Epithelial cell of proximal tubule (primary cell): ENCODE results near the gene CNOT1. TPM values are rescaled to one million over a fixed set of nuclear protein-coding genes. Genes with fewer than 3 reads are reported as not detected.

Experiments used
- DNase-seq: peaks from one replicate; pipeline ENCODE4 v3.0.0-alpha.2; 2011; ENCODE audit warnings: low read depth
- H3K4me3 ChIP-seq: 2 replicates; pipeline ENCODE4 v1.5.1; 2011; ENCODE audit warnings: low read depth, mild to moderate bottlenecking, low read length
- total RNA-seq: library from RNA; depleted of rRNA; stranded (reverse); fragments of >200 nt; gene quantifications from 2 replicates; pipeline ENCODE4 v1.2.3, GENCODE V29; 2015
- TF ChIP-seq, protein P1 (sequence below): conservative IDR thresholded peaks from 2 replicates; pipeline ENCODE4 v1.5.1; 2012; ENCODE audit warnings: low read depth, mild to moderate bottlenecking, low read length

The CNOT1 gene
- total RNA-seq, 1 donor from 2014 or later: 70.6 TPM

DNA sequence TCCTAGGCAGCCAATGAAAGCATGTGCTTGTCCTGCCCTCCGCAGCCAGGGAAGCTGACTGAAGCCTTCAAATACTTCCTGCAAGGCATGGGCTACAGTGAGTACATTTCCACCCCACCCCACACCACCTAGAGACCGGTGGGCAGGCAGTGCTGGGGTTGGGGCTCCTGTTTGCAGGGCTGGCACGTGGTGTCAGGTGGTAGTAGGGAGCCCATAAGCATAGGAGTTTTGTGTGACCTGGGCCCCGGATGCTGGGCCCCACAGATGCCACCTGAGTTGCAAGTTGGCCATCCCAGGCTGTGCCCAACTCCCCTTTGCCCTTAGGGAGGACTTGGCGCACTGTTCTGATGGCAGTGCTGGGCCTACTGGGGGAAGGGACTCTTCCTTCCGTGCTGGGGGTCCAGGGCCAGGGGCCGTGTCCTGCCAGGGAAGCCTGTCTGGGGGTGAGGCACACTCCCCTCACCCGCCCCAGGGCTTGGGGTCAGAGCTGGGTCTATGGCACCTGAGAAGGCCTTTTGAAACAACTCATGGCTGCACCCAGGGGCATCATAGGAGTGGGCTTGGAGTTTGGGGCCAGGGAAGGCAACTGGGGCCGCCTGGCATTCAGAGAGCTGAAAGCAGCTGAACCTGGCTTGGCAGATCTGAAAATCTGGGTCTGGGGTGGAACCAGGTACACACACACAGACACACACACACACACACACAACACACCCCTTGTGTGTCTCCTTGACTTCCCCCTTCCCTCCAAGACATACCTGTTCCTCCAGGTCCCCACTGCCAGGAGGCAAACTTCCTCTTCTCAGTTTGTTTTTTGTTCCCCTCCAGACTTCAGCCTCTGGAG lies 120.2 kb downstream of the CNOT1 start:
- TF ChIP-seq, protein P1, sequence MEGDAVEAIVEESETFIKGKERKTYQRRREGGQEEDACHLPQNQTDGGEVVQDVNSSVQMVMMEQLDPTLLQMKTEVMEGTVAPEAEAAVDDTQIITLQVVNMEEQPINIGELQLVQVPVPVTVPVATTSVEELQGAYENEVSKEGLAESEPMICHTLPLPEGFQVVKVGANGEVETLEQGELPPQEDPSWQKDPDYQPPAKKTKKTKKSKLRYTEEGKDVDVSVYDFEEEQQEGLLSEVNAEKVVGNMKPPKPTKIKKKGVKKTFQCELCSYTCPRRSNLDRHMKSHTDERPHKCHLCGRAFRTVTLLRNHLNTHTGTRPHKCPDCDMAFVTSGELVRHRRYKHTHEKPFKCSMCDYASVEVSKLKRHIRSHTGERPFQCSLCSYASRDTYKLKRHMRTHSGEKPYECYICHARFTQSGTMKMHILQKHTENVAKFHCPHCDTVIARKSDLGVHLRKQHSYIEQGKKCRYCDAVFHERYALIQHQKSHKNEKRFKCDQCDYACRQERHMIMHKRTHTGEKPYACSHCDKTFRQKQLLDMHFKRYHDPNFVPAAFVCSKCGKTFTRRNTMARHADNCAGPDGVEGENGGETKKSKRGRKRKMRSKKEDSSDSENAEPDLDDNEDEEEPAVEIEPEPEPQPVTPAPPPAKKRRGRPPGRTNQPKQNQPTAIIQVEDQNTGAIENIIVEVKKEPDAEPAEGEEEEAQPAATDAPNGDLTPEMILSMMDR: no peak
- H3K4me3 ChIP-seq: no peak overlapping the region
- no peak for DNase-seq

DNA sequence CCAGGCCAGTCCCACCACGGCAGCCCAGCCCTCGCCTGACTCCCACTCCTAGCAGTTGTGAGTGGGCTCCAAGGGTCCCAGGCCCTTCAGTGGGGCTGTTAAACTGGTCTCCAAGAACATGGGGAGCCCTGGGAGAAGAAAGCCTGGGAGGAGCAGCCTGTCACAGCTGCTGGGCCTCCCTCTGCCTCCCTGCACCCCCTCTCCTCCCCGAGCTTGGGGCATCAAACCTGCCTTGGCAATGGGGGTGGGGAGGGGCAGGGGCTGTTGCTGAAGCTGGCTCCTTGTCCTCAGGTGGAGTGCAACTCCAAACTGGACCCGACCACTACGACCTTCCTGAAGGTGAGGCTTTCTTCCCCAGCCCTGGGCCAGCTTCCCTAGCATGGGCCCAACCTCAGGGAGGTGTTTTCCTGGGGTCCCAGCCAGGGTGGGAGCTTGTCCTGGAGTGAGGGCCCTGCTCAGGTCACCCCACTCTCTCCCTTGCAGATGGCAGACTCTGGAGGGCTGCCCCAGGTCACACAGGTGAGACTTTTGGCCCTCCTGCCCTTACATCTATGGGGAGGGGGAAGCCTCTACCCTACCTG lies 120.9 kb downstream of the CNOT1 start:
- TF ChIP-seq, protein P1: no peak

DNA sequence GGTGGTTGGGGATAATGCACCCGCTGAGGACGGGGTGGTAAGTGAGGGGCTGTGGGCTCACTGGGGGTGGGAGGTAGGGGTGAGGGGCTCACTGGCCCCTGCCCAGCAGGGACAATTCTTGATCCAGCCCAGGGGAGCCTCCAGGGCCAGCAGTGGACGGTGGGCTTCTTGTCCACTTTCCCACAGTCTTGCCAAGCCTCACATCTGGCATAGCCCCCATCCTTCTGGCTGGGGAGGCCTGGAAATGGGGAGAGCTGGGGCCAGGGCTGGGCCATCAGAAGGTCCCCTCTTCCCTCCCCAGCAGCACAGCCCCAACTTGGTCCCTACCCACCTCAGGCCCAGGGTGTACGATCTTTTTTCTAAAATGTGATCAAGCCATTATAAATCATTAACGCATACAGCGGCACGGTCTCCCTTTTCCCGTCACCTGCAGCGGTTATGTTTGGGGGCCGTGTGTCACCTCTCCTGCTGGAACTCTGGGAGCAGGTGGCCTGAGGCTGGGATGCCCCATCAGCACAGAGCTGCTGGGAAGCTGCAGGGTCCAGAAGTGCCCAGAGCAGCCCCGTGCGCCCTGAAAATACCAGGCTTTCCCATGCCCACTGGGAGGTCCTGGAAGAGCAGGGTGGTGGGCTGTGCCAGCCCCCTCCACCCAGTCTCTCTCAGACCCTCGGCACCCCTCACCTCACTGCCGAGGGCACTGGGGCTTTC lies 121.5 kb downstream of the CNOT1 start:
- TF ChIP-seq, protein P1: no peak
- no peak for DNase-seq
- no peak overlapping the region for H3K4me3 ChIP-seq

More for the DNA sequence above, 120.9 kb downstream of the CNOT1 start:
- DNase-seq: no peak
- no peak overlapping the region for H3K4me3 ChIP-seq

DNA sequence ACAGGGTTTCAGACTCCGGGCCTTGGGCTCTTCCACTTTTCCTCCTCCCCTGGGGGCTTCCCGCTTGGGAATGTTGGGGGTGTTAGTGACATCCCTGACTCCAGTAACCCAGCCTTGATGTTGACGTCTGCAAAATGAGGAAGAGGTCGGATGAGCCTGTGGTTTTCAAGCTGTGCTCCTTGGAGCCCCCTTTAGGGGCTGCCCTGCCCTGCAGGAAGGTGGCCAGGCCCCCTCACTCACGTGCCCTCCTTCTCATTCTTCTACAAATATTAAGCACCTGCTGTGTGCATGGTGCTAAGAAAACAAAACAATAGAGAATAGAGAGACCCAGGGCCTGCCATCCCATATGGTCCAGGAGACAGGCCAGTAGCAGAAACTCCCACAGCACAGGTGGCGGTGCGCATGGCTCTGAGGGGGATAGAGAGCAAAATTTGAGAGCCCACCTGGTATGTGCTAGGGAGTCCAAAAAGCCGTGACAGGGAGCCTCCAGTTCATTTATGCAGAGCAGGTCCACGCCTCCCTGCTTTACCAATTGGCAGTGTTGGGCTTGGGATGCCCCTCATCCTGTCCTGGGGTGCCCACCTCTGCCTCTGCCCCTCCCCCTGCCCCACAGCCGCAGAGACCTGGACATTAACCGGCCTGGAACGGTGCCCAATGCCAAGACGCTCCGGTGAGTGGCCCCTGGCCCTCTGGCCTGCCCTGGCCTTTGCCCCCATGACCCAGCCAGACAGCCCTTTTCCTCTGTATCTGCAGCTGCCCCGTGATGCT lies 122.2 kb downstream of the CNOT1 start:
- DNase-seq: no peak
- TF ChIP-seq, protein P1: no peak
- H3K4me3 ChIP-seq: no peak overlapping the region

DNA sequence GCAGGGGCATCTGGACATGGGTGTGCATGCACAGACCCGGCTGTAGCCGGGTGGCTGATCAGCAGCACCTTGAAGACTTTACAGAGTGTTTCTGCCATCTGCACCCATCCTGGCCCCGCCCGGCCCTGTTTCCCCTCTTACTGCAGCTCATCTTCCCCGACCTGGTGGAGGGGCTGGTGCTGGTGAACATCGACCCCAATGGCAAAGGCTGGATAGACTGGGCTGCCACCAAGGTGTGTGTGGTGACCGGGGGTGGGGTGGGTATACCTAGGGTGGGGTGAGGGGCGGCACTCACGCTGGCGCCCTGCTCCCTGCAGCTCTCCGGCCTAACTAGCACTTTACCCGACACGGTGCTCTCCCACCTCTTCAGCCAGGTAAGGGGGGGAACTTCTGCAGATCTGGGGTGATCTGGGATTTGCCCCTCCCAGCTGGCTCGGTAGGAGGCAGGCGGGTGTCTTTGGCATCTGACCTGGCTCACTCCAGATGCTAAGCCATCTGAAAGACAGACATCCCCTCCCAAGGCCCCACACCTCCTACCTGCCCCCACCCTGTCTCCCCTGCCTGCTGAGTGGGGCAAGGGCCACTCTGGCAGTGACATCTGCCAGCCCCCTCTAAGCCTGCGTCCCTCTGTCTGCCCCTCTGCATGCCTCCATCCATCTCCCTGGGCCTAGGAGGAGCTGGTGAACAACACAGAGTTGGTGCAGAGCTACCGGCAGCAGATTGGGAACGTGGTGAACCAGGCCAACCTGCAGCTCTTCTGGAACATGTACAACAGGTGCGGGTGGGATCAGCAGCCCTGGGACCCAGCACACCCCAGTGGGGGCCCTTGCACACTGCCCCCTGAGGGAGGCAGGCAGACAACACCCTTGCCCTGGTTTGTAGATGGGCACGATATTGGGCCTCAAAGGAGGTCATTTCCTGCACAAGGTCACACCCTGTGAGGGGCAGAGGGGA lies 123.1 kb downstream of the CNOT1 start:
- DNase-seq: no peak
- no peak overlapping the region for H3K4me3 ChIP-seq
- TF ChIP-seq, protein P1: no peak
